Erythroblast (primary cell): ENCODE results near the gene GPR135.

Experiments used
- GATA1 ChIP-seq: IDR thresholded peaks from 2 replicates; pipeline ENCODE4 v1.6.1; 2011; ENCODE audit warnings: low read depth, mild to moderate bottlenecking, control low read depth, low read length, moderate library complexity
- POLR2A ChIP-seq: IDR thresholded peaks from 2 replicates; pipeline ENCODE4 v1.6.1; 2011; ENCODE audit warnings: mild to moderate bottlenecking, low read length

DNA sequence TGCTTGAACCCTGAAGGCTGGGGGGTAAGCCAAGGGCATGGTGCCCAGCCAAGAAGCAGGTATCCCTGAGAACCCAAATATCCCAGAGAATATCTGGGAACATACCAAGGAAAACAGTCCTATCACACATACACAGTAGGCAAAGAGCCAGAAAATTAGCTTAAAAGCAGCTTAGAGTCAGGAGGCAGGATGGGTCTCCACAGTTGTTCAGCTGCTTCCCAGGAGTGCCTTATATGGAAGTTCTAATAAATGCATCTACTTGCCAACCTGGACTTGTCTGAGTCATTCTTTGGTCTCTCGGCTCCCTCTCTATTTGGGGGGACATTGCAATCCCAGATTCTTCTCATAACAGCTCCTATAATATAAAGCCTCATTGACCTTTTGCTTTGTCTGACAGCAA lies 9.0 kb upstream of the GPR135 start:
- no peak for TF ChIP-seq POLR2A
- TF ChIP-seq GATA1: no peak
